Activated CD8-positive, alpha-beta memory T cell treated with anti-CD3 and anti-CD28 coated beads for 36 hours (primary cell): ENCODE measurements around the gene ST14. TPM values are rescaled to one million over a fixed set of nuclear protein-coding genes. Genes with fewer than 3 reads are reported as not detected.
"Not testable (repeated sequence)": the region's sequence is repeated elsewhere in the genome, so short reads cannot be mapped to it uniquely, and the experiment has no call there.

Experiments used
- CTCF ChIA-PET: fragments of 350-600 bp; sonication (Branson Sonifier 250); formaldehyde crosslinking; loops from one replicate; lab custom pipeline; 2021; ENCODE audit warnings: antibody characterized with exemption; lab: Charles Lee
- POLR2A ChIA-PET: fragments of 350-600 bp; sonication (Branson Sonifier 250); formaldehyde crosslinking; loops from one replicate; lab custom pipeline; 2021; ENCODE audit warnings: antibody characterized with exemption; lab: Charles Lee
- total RNA-seq, 2 experiments: library from RNA; stranded (reverse); gene quantifications; one replicate each; pipeline ENCODE4 v1.2.3, GENCODE V29; 2021

ST14 gene
- total RNA-seq, 2 experiments from 2014 or later = 0.06 TPM; not detected in 1

- ChIA-PET POLR2A (no interaction called here), CTCF (no interaction called here)
Measured at GRCh38 chr11:130179396-130180306, 20.1 kb downstream of the ST14 start.

DNA sequence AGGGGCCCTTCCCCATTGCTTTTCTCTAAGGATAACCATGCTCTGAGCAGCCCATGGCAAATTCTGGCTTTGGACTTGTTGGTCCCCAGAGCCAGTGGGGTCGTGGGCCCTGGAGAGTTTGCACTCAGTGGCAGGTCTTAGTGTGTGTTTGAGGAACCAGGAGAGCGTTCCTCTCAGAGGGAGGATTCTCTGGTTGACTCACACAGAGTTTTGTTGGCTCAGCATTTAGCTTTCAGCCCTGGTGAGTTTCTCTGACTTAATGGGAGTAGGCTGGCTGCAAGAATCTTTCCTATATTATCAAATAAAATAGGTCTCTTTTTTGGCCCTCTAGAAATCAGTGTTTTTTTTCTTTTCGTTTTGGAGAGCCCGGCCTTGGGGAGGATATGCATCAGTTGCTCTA is 20.9 kb downstream of the ST14 start:
- POLR2A ChIA-PET = no interaction called here
- CTCF ChIA-PET = no interaction called here

DNA sequence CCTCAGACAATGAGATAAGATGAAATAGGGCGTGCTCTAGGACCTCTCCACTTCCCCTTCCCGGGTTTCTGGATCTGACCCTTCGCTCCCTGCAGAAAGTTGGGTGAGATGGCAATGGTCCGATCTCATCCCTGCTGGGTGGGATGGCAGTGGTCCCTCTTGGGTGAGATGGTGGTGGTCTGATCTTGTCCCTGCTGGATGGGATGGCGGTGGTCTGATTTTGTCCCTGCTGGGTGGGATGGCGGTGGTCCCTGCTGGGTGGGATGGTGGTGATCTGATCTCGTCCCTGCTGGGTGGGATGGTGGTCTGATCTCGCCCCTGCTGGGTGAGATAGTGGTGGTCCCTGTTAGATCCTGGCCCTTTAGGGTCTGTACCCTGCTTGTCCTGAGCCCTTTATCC is 21.3 kb downstream of the ST14 start:
- POLR2A ChIA-PET = no interaction called here

GRCh38 chr11:130181295-130182272 is 22.0 kb downstream of the ST14 start:
- ChIA-PET POLR2A (no interaction called here), CTCF (no interaction called here)

More for the DNA sequence above, 21.3 kb downstream of the ST14 start:
- CTCF ChIA-PET = no interaction called here

DNA sequence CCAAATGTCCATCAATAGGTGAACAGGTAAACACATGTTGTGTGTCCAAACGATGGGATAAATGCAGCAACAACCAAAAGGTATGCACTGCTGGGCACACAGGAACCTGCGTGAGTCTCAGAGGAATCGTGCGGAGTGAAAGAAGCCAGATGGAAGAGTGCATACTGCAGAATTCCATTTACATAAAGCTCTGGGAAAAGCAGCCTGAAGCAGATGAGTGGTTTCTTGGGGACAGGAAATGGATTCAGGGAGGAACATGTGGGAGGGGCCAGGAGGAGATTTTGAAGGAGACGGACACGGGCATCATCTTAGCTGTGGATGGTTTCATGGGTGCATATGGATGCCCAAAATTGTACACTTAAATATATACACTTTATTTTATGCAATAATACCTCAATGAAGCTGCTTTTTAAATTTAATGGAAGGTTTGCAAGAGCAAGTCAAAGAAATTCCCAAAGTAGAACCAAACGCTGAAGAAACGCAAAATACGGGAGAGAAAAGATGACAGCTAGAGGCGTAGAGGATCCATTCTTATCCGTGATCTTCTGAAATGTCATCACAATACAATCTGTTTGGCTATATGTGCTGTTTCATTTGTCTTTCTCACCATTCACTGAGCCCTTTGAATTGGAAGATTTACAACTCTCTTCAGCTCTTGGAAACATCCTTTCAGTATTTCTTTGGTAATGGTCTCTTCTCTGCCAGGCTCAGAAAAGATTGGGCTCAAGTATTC is 24.5 kb downstream of the ST14 start:
- CTCF ChIA-PET = no interaction called here
- POLR2A ChIA-PET = no interaction called here

GRCh38 chr11:130187096-130187495 is 27.5 kb downstream of the ST14 start:
- CTCF ChIA-PET = no interaction called here
- POLR2A ChIA-PET = no interaction called here

DNA sequence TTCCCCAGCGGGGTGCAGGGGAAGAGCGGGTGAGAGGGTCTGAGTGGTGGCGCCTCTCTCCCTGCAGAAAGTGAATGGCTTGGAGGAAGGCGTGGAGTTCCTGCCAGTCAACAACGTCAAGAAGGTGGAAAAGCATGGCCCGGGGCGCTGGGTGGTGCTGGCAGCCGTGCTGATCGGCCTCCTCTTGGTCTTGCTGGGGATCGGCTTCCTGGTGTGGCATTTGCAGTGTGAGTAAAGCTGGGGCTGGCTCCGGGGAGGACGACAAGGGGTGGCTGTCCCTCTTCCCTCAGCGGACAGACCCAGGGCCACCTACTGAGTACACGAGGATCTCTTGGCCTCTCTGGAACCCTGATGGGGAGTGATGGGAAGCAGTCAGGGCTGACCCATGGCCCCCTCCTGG is 28.5 kb downstream of the ST14 start:
- POLR2A ChIA-PET = no interaction called here
- CTCF ChIA-PET = no interaction called here

DNA sequence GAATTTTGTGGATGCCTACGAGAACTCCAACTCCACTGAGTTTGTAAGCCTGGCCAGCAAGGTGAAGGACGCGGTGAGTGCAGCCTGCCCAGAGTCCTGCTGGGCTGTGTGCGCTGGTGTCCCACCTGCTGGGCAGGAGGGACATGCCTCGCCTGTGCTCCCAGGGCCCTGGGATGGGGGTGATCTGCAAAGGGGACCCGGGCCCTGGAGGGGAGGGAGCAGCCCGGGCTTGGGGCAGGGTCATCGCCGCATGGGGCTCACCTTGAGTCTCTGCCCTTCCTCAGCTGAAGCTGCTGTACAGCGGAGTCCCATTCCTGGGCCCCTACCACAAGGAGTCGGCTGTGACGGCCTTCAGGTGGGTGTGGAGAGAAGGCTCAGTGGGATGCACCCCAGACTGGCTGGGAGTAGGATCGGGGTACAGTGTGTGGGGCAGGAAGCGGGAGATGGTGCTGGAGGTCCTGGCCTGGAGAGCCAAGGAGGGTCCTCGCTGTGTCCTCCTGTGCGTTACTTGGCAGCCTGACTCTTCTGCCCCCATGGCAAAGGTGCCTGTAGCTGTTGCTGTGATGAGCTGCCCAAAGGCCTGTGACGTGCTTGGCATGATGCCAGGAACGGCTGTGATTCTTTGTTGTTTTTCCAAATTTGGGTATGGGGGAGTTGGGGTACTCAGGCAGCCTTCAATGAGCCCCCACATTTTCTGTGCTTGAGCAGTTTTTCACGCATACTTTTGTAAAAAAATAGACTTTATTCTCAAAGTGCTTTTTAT is 29.2 kb downstream of the ST14 start:
- CTCF ChIA-PET = no interaction called here
- POLR2A ChIA-PET = no interaction called here

DNA sequence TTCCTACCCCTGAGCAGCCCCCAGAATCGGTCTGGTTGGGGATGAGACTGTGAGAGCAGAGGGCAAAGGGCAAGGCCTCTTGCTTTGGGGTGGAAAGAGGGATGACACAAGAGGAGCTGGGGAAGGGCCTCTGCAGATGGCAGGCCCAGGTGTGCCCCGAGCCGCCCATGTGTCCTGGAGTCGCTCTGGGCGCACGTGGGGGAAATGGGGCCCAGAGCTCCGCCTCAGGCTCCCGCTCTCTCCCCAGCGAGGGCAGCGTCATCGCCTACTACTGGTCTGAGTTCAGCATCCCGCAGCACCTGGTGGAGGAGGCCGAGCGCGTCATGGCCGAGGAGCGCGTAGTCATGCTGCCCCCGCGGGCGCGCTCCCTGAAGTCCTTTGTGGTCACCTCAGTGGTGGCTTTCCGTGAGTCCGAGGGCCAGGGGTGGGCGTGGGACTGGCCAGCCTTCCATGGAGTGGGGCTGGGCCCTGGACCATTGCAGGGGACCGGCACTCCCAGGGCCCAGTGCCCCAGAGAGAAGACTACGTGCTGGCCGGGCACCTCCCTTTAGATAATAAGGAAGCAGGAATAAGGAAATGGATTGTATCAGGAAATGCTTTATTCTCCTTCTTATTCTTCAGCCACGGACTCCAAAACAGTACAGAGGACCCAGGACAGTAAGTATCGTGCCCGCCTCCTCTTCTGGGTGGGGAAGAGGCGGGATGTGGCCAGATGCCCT is 30.1 kb downstream of the ST14 start:
- POLR2A ChIA-PET = no interaction called here
- CTCF ChIA-PET = no interaction called here

DNA sequence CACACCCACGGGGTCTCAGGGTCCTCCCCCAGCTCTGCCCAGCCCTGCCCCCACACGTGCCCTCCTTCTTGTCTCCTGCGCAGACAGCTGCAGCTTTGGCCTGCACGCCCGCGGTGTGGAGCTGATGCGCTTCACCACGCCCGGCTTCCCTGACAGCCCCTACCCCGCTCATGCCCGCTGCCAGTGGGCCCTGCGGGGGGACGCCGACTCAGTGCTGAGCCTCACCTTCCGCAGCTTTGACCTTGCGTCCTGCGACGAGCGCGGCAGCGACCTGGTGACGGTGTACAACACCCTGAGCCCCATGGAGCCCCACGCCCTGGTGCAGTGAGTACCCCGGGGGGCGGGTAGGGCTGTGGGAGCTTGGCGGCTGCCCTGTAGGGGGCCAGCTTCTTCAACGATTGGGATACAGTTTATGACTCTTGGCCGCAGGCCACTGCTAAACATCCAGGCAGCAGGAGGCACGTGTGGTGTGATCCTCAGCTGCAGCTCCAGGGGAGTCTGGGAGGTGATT is 30.8 kb downstream of the ST14 start:
- POLR2A ChIA-PET = no interaction called here
- CTCF ChIA-PET = no interaction called here

GRCh38 chr11:130191896-130192295 is 32.3 kb downstream of the ST14 start:
- POLR2A ChIA-PET = no interaction called here
- CTCF ChIA-PET = no interaction called here

- CTCF ChIA-PET = interaction anchor here (1.2 kb wide), 1 partner anchor 20 kb away, joined by 3 read pairs; no protein-coding TSS in a partner anchor
- POLR2A ChIA-PET = no interaction called here
Measured at GRCh38 chr11:130192845-130193267, 33.3 kb downstream of the ST14 start.

GRCh38 chr11:130193551-130193950 is 34.0 kb downstream of the ST14 start:
- POLR2A ChIA-PET = not testable (repeated sequence)
- CTCF ChIA-PET = interaction anchor here (1.2 kb wide), 1 partner anchor 19 kb away, joined by 3 read pairs; no protein-coding TSS in a partner anchor

- ChIA-PET POLR2A (no interaction called here), CTCF (no interaction called here)
Measured at GRCh38 chr11:130194241-130195023, 34.9 kb downstream of the ST14 start.

GRCh38 chr11:130197386-130198035 is 37.9 kb downstream of the ST14 start:
- POLR2A ChIA-PET = no interaction called here

GRCh38 chr11:130198292-130198691 is 38.7 kb downstream of the ST14 start:
- CTCF ChIA-PET = no interaction called here
- POLR2A ChIA-PET = no interaction called here

More at GRCh38 chr11:130197386-130198035, 37.9 kb downstream of the ST14 start:
- CTCF ChIA-PET = no interaction called here

DNA sequence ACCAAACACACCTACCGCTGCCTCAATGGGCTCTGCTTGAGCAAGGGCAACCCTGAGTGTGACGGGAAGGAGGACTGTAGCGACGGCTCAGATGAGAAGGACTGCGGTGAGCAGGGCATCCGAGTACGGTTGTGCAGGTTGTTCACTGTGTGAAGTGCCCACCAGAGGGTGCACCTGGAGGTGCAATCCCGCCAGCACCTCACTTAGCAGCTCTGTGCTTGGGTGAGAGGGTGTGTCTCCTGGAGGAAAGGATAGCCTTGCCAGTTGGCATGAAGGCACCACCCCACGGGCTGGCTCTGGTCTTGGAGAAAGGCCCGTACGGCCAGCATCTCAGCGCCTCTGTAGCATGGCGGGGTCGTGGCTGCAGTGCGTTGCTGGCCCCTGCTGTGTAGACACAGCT is 39.4 kb downstream of the ST14 start:
- POLR2A ChIA-PET = no interaction called here
- CTCF ChIA-PET = no interaction called here
